BLaER1 (cell line): ENCODE results near the gene OSBPL2.

Experiments used
- H3K27ac ChIP-seq: shearing (Covaris generic); formaldehyde crosslinking; 2 replicates; pipeline ENCODE4 v1.8.1; 2022
- H3K27me3 ChIP-seq: shearing (Covaris generic); formaldehyde crosslinking; 2 replicates; pipeline ENCODE4 v1.8.1; 2022
- H3K36me3 ChIP-seq: shearing (Covaris generic); formaldehyde crosslinking; 2 replicates; pipeline ENCODE4 v1.8.1; 2022
- H3K4me1 ChIP-seq: shearing (Covaris generic); formaldehyde crosslinking; 2 replicates; pipeline ENCODE4 v1.8.1; 2022
- H3K4me2 ChIP-seq: shearing (Covaris generic); formaldehyde crosslinking; 2 replicates; pipeline ENCODE4 v1.8.1; 2022
- H3K4me3 ChIP-seq: shearing (Covaris generic); formaldehyde crosslinking; 2 replicates; pipeline ENCODE4 v1.8.1; 2022
- H3K9ac ChIP-seq: shearing (Covaris generic); formaldehyde crosslinking; 2 replicates; pipeline ENCODE4 v1.8.1; 2022
- H3K9me3 ChIP-seq: shearing (Covaris generic); formaldehyde crosslinking; 2 replicates; pipeline ENCODE4 v1.8.1; 2022
- H4K20me1 ChIP-seq: shearing (Covaris generic); formaldehyde crosslinking; 2 replicates; pipeline ENCODE4 v1.8.1; 2022
- Cebpa-rat ChIP-seq: shearing (Covaris generic); IDR thresholded peaks from 2 replicates; pipeline ENCODE4 v1.8.1; 2022

Gene OSBPL2

DNA sequence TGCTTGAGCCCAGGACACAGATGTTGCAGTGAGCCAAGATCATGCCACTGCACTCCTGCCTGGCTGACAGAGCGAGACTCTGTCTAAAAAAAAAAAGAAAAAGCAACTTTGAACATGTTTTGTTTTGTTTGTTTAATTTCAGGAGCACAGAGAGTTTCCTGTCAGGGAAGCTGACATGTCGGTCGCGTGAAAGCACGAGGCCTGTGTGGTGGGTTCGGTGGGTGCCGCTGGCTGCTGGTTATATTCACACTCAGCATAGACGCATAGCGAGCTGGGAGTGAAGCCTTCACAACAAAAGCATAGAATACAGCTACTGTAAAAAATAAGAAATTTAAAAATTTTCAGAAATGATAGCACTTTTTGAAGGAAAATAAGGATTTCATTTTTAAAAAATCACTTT lies 41.0 kb upstream of the OSBPL2 start:
- H3K4me1 ChIP-seq, result peaks cover 93% of the 10 kb centered on the region
- TF ChIP-seq Cebpa-rat, result no peak
- H3K4me3 ChIP-seq, result no peak overlapping the region
- H3K9ac ChIP-seq, result no peak overlapping the region
- no peaks in the 10 kb centered on the region for H3K27me3 ChIP-seq
- H3K36me3 ChIP-seq, result peaks cover 42% of the 10 kb centered on the region
- no peak overlapping the region for H3K27ac ChIP-seq
- H3K4me2 ChIP-seq, result peak overlapping the region; percentile 44
- peaks cover 58% of the 10 kb centered on the region for H4K20me1 ChIP-seq
- no peaks in the 10 kb centered on the region for H3K9me3 ChIP-seq

GRCh38 chr20:62197801-62198200 lies 40.5 kb upstream of the OSBPL2 start:
- no peak overlapping the region; the same call in 1 of the 2 replicates for H3K9ac ChIP-seq
- 0 out of 2 replicates have a peak overlapping the region, but pooled peaks have one; percentile 11 for H3K27ac ChIP-seq
- peaks cover 93% of the 10 kb centered on the region for H3K4me1 ChIP-seq
- H3K4me2 ChIP-seq, result peak overlapping the region; percentile 44
- H3K36me3 ChIP-seq, result peaks cover 42% of the 10 kb centered on the region
- H3K9me3 ChIP-seq, result no peaks in the 10 kb centered on the region
- no peak overlapping the region for H3K4me3 ChIP-seq
- no peak for TF ChIP-seq Cebpa-rat
- H3K27me3 ChIP-seq, result no peaks in the 10 kb centered on the region
- H4K20me1 ChIP-seq, result peaks cover 58% of the 10 kb centered on the region

GRCh38 chr20:62198496-62198895 lies 39.8 kb upstream of the OSBPL2 start:
- Histone ChIP-seq H3K4me2 (peak overlapping the region; percentile 44; the same call in 1 of the 2 replicates), H4K20me1 (peaks cover 56% of the 10 kb centered on the region), H3K4me1 (peaks cover 93% of the 10 kb centered on the region), H3K36me3 (peaks cover 37% of the 10 kb centered on the region), H3K27me3 (no peaks in the 10 kb centered on the region), H3K9ac (no peak overlapping the region), H3K9me3 (no peaks in the 10 kb centered on the region), H3K27ac (0 out of 2 replicates have a peak overlapping the region, but pooled peaks have one; percentile 11), H3K4me3 (no peak overlapping the region)
- TF ChIP-seq Cebpa-rat, result no peak

DNA sequence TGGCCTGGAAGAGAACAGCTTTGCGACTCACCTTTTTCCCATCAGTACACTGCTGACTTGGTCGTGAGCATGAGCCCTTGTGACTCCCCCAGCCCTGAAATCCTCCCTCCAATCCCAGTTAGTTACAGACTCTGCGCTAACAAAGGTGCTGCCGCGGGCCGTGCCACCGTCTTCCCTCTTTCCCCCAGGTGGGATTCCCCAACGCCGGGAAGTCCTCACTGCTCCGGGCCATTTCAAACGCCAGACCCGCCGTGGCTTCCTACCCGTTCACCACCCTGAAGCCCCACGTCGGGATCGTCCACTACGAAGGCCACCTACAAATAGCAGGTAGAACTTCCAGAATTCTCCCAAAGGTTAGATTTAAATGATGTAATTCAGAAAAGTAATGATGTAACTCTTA lies 39.4 kb upstream of the OSBPL2 start:
- H3K36me3 ChIP-seq, result peaks cover 33% of the 10 kb centered on the region
- H3K9me3 ChIP-seq, result no peaks in the 10 kb centered on the region
- TF ChIP-seq Cebpa-rat, result no peak
- no peaks in the 10 kb centered on the region for H3K27me3 ChIP-seq
- H3K4me2 ChIP-seq, result 0 out of 2 replicates have a peak overlapping the region, but pooled peaks have one; percentile 44
- H3K27ac ChIP-seq, result no peak overlapping the region
- peaks cover 53% of the 10 kb centered on the region for H4K20me1 ChIP-seq
- peaks cover 93% of the 10 kb centered on the region for H3K4me1 ChIP-seq
- H3K4me3 ChIP-seq, result no peak overlapping the region
- H3K9ac ChIP-seq, result no peak overlapping the region

- H3K9ac ChIP-seq, result peak overlapping the region; percentile 70
- peak overlapping the region; percentile 84 for H3K27ac ChIP-seq
- no peaks in the 10 kb centered on the region for H3K27me3 ChIP-seq
- TF ChIP-seq Cebpa-rat, result no peak
- H3K4me2 ChIP-seq, result peak overlapping the region; percentile 98
- H3K4me1 ChIP-seq, result peaks cover 93% of the 10 kb centered on the region
- H3K9me3 ChIP-seq, result no peaks in the 10 kb centered on the region
- peaks cover 36% of the 10 kb centered on the region for H4K20me1 ChIP-seq
- H3K4me3 ChIP-seq, result peak overlapping the region; percentile 56
- peaks cover 33% of the 10 kb centered on the region for H3K36me3 ChIP-seq
Measured at GRCh38 chr20:62200491-62201172, 37.7 kb upstream of the OSBPL2 start.

- no peak for TF ChIP-seq Cebpa-rat
- Histone ChIP-seq H3K4me3 (peak overlapping the region; percentile 56), H3K27ac (peak overlapping the region; percentile 84), H3K4me2 (peak overlapping the region; percentile 98), H3K9me3 (no peaks in the 10 kb centered on the region), H4K20me1 (peaks cover 28% of the 10 kb centered on the region), H3K36me3 (peaks cover 33% of the 10 kb centered on the region), H3K27me3 (no peaks in the 10 kb centered on the region), H3K4me1 (peaks cover 92% of the 10 kb centered on the region), H3K9ac (peak overlapping the region; percentile 70)
Measured at GRCh38 chr20:62201173-62202082, 36.9 kb upstream of the OSBPL2 start.

- Histone ChIP-seq H3K36me3 (peaks cover 33% of the 10 kb centered on the region), H3K27me3 (no peaks in the 10 kb centered on the region), H3K4me2 (peak overlapping the region; percentile 98), H3K27ac (peak overlapping the region; percentile 84), H3K4me1 (peaks cover 86% of the 10 kb centered on the region), H3K4me3 (peak overlapping the region; percentile 56), H3K9me3 (no peaks in the 10 kb centered on the region), H3K9ac (peak overlapping the region; percentile 51), H4K20me1 (peaks cover 28% of the 10 kb centered on the region)
- no peak for TF ChIP-seq Cebpa-rat
Measured at GRCh38 chr20:62202083-62202395, 36.3 kb upstream of the OSBPL2 start.

DNA sequence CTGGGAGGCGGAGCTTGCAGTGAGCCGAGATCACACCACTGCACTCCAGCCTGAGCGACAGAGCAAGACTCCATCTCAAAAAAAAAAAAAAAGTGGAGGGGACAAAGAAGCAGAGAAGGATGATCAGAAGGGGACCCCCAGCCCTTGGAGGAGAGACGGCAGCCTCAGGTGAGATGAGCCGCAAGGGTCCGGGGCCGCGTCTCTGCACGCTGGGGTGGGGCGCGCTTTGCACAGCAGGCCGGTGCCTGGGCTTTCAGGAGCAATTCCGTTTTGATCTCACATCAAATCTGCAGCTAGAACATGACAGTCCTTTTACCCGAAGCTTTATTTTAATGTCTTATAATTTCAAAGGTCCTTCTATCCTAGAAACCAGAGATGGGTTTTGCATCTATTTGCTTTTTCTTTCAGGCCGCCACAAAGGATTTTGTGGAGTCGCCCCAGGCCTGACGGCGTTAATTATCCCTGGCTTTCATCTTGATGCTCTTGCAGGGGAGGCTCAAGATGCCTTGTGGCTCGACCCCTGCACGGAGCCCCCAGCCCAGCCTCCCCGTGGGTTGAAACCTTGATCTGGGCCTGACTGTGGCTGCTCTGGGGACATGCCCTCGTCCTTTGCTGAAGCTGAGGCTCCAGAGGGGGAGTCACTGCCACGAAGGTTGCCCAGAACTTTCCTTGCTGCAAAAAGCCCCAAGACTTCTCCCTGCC lies 35.5 kb upstream of the OSBPL2 start:
- H3K4me1 ChIP-seq, result peaks cover 85% of the 10 kb centered on the region
- H3K9me3 ChIP-seq, result no peaks in the 10 kb centered on the region
- H3K4me3 ChIP-seq, result peak overlapping the region; percentile 50
- H3K36me3 ChIP-seq, result peaks cover 29% of the 10 kb centered on the region
- H4K20me1 ChIP-seq, result peaks cover 28% of the 10 kb centered on the region
- no peak for TF ChIP-seq Cebpa-rat
- peak overlapping the region; percentile 84 for H3K27ac ChIP-seq
- peak overlapping the region; percentile 98 for H3K4me2 ChIP-seq
- H3K9ac ChIP-seq, result peak overlapping the region; percentile 73
- no peaks in the 10 kb centered on the region for H3K27me3 ChIP-seq

DNA sequence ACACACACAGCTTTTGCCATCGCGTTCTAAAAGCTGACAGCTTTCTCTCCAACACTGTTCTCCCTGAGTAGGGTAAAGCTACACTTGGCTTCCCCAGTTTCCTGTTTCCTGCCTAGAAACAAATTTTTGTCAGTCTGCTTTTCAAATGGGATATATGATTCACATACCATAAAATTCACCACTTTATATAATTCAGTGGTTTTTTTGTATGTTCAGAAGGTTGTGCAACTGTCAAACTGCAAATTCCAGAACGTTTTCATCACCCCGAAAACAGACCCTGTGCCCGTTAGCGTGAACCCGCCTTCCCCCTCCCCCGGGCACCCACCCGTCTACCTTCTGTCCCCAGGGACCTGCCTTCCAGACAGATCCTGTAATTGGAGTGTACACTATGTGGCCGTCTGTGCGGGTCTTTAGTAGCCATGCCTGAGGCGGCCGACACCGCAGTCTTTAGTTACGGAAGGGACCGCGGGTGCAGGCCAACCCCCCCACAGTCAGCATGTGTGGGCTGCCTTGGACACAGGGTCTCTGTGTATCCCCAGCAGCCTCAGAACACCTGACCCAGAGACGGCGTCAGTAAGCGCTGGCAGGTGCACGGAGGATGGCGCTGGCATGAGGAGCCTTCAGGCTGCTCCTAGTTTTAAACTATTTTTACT lies 34.8 kb upstream of the OSBPL2 start:
- Histone ChIP-seq H3K9ac (peak overlapping the region; percentile 73), H3K36me3 (peaks cover 22% of the 10 kb centered on the region), H3K9me3 (no peaks in the 10 kb centered on the region), H3K4me2 (peak overlapping the region; percentile 98), H3K27me3 (no peaks in the 10 kb centered on the region), H4K20me1 (peaks cover 28% of the 10 kb centered on the region), H3K4me3 (peak overlapping the region; percentile 50), H3K4me1 (peaks cover 80% of the 10 kb centered on the region), H3K27ac (peak overlapping the region; percentile 84)
- TF ChIP-seq Cebpa-rat, result no peak
